WTC11 (cell line): ENCODE measurements around the gene PLEKHN1. TPM values are rescaled to one million over a fixed set of nuclear protein-coding genes. Genes with fewer than 3 reads are reported as not detected.

Experiments used
- ATAC-seq: fragments of 200-7000 bp; cut with Tn5 transposase; 2 replicates; pipeline ENCODE4 v1.10.0; 2021; ENCODE audit warnings: mild to moderate bottlenecking, moderate library complexity
- CTCF ChIA-PET: fragments of 300-600 bp; sonication (Branson Sonifier 250); formaldehyde crosslinking; loops from one replicate; lab custom pipeline; 2021; ENCODE audit warnings: antibody characterized with exemption; lab: Charles Lee
- POLR2A ChIA-PET: fragments of 350-600 bp; sonication (Branson Sonifier 250); formaldehyde crosslinking; loops from one replicate; lab custom pipeline; 2021; ENCODE audit warnings: antibody characterized with exemption; lab: Charles Lee
- DNase-seq: peaks from one replicate; pipeline ENCODE4 v3.0.0; 2021; ENCODE audit warnings: low spot score
- H3K27ac Mint-ChIP-seq: 2 replicates; pipeline ENCODE4 v1.8.0; 2021; ENCODE audit warnings: mixed read lengths
- H3K27me3 Mint-ChIP-seq: 2 replicates; pipeline ENCODE4 v1.8.0; 2021; ENCODE audit warnings: low read depth, mild to moderate bottlenecking, moderate library complexity, mixed read lengths
- H3K36me3 Mint-ChIP-seq: 2 replicates; pipeline ENCODE4 v1.8.0; 2021; ENCODE audit warnings: mixed read lengths
- H3K4me1 Mint-ChIP-seq: 2 replicates; pipeline ENCODE4 v1.8.0; 2022; ENCODE audit warnings: mixed read lengths
- H3K4me3 Mint-ChIP-seq: 2 replicates; pipeline ENCODE4 v1.8.0; 2021; ENCODE audit warnings: mild to moderate bottlenecking, moderate library complexity, mixed read lengths
- H3K9me3 Mint-ChIP-seq: 2 replicates; pipeline ENCODE4 v1.8.0; 2021; ENCODE audit warnings: mixed read lengths
- AFF4 ChIP-seq: sonication (generic); formaldehyde crosslinking; IDR thresholded peaks from 2 replicates; pipeline ENCODE4 v1.8.1; 2023; ENCODE audit warnings: mild to moderate bottlenecking, missing genetic modification reagents, borderline replicate concordance
- E2F1 ChIP-seq: sonication (generic); formaldehyde crosslinking; IDR thresholded peaks from 2 replicates; pipeline ENCODE4 v1.8.0; 2022; ENCODE audit warnings: mild to moderate bottlenecking, missing genetic modification reagents
- E2F5 ChIP-seq: sonication (generic); formaldehyde crosslinking; IDR thresholded peaks from 2 replicates; pipeline ENCODE4 v1.8.1; 2022; ENCODE audit warnings: mild to moderate bottlenecking, moderate library complexity, missing genetic modification reagents
- FOXJ3 ChIP-seq: sonication (generic); formaldehyde crosslinking; IDR thresholded peaks from 2 replicates; pipeline ENCODE4 v1.9.0; 2021; ENCODE audit warnings: missing genetic modification reagents, mild to moderate bottlenecking, borderline replicate concordance
- IRF2 ChIP-seq: sonication (generic); formaldehyde crosslinking; IDR thresholded peaks from 2 replicates; pipeline ENCODE4 v1.8.0; 2022; ENCODE audit warnings: low read depth, missing genetic modification reagents, borderline replicate concordance
- JAZF1 ChIP-seq: fragments of 250-450 bp; sonication (Bioruptor Pico); IDR thresholded peaks from 2 replicates; pipeline ENCODE4 v1.9.0; 2021; ENCODE audit warnings: moderate library complexity, mild to moderate bottlenecking, inconsistent platforms
- ZBTB21 ChIP-seq: sonication (generic); formaldehyde crosslinking; IDR thresholded peaks from 2 replicates; pipeline ENCODE4 v1.8.1; 2023; ENCODE audit warnings: mild to moderate bottlenecking, missing genetic modification reagents, borderline replicate concordance
- ZNF281 ChIP-seq: sonication (generic); formaldehyde crosslinking; IDR thresholded peaks from 2 replicates; pipeline ENCODE4 v1.8.0; 2023; ENCODE audit warnings: mild to moderate bottlenecking, missing genetic modification reagents
- ZNF512 ChIP-seq: sonication (generic); formaldehyde crosslinking; IDR thresholded peaks from 2 replicates; pipeline ENCODE4 v1.8.1; 2022; ENCODE audit warnings: missing genetic modification reagents, borderline replicate concordance
- total RNA-seq: library from RNA; stranded (reverse); gene quantifications from 3 replicates; pipeline ENCODE4 v1.2.3, GENCODE V29; 2021

The PLEKHN1 gene
- total RNA-seq, 1 experiment from 2014 or later, result 3.4 TPM

- H3K27me3 Mint-ChIP-seq, result peaks cover 40% of the 10 kb centered on the region
- TF ChIP-seq AFF4 (CRISPR knock-in tag) (no peak), IRF2 (CRISPR knock-in tag) (no peak), FOXJ3 (no peak), ZBTB21 (CRISPR knock-in tag) (no peak), ZNF512 (no peak)
- TF ChIP-seq, all 79 proteins: peak for 0
- H3K27ac Mint-ChIP-seq, result no peak overlapping the region
- ChIA-PET CTCF (interaction anchor here (0.8 to 2.3 kb wide), 10 partner anchors 8 to 324 kb away, joined by 3 to 21 read pairs (median 5); no protein-coding TSS in a partner anchor), POLR2A (interaction anchor here (0.7 to 1.2 kb wide), 2 partner anchors 72 to 94 kb away, joined by 3 to 4 read pairs; no protein-coding TSS in a partner anchor)
- no peak overlapping the region for H3K4me3 Mint-ChIP-seq
- H3K36me3 Mint-ChIP-seq, result 0 out of 2 replicates have a peak, but pooled peaks cover 2% of the 10 kb centered on the region
- no peak for ATAC-seq
- no peaks in the 10 kb centered on the region for H3K4me1 Mint-ChIP-seq
- no peaks in the 10 kb centered on the region; the same call in 1 of the 2 replicates for H3K9me3 Mint-ChIP-seq
- DNase-seq, result no peak
These were observed 1.4 kb downstream of the PLEKHN1 start for GRCh38 chr1:967466-968343.

- H3K27me3 Mint-ChIP-seq, result peaks cover 40% of the 10 kb centered on the region
- H3K4me3 Mint-ChIP-seq, result no peak overlapping the region; the same call in 1 of the 2 replicates
- ChIA-PET CTCF (interaction anchor here (0.6 to 2.9 kb wide), 3 partner anchors 26 to 94 kb away, joined by 3 to 15 read pairs (median 4); no protein-coding TSS in a partner anchor), POLR2A (no interaction called here)
- no peak overlapping the region for H3K27ac Mint-ChIP-seq
- no peaks in the 10 kb centered on the region for H3K4me1 Mint-ChIP-seq
- H3K36me3 Mint-ChIP-seq, result no peaks in the 10 kb centered on the region
- no peak for TF ChIP-seq E2F5 (CRISPR knock-in tag)
- TF ChIP-seq E2F1 (CRISPR knock-in tag), result no peak
- TF ChIP-seq JAZF1, result no peak
- TF ChIP-seq ZNF281, result no peak
- no peaks in the 10 kb centered on the region; the same call in 1 of the 2 replicates for H3K9me3 Mint-ChIP-seq
- DNase-seq, result no peak
- ATAC-seq, result no peak
These were observed 3.1 kb downstream of the PLEKHN1 start for GRCh38 chr1:969260-969855.
